Nephron (organoid): ENCODE data around the gene DDX59.

Source experiments
- H3K27ac Mint-ChIP-seq, 3 experiments: 2 replicates each; pipeline ENCODE4 v1.8.0; 2020; ENCODE audit warnings: mixed read lengths in 3 of 3, mild to moderate bottlenecking in 2 of 3, moderate library complexity in 1 of 3
- H3K27me3 Mint-ChIP-seq: 2 replicates; pipeline ENCODE4 v1.8.0; 2021; ENCODE audit warnings: low read depth, mild to moderate bottlenecking, moderate library complexity, mixed read lengths
- H3K36me3 Mint-ChIP-seq: 2 replicates; pipeline ENCODE4 v1.8.0; 2020; ENCODE audit warnings: low read depth, mixed read lengths
- H3K4me1 Mint-ChIP-seq: 2 replicates; pipeline ENCODE4 v1.8.0; 2020; ENCODE audit warnings: mixed read lengths
- H3K4me3 Mint-ChIP-seq, 3 experiments: 2 replicates each; pipeline ENCODE4 v1.8.0; 2020; ENCODE audit warnings: mild to moderate bottlenecking in 3 of 3, mixed read lengths in 3 of 3, moderate library complexity in 2 of 3
- H3K9me3 Mint-ChIP-seq: 2 replicates; pipeline ENCODE4 v1.8.0; 2020; ENCODE audit warnings: mixed read lengths
- TF ChIP-seq, protein P1 (sequence below), 3 experiments: fragments of 200-600 bp; sonication (generic); IDR thresholded peaks; one replicate each; pipeline ENCODE4 v1.5.0; 2021; ENCODE audit warnings: antibody characterized with exemption in 3 of 3; ENCODE audit not compliant: unreplicated experiment in 3 of 3

DDX59 gene

DNA sequence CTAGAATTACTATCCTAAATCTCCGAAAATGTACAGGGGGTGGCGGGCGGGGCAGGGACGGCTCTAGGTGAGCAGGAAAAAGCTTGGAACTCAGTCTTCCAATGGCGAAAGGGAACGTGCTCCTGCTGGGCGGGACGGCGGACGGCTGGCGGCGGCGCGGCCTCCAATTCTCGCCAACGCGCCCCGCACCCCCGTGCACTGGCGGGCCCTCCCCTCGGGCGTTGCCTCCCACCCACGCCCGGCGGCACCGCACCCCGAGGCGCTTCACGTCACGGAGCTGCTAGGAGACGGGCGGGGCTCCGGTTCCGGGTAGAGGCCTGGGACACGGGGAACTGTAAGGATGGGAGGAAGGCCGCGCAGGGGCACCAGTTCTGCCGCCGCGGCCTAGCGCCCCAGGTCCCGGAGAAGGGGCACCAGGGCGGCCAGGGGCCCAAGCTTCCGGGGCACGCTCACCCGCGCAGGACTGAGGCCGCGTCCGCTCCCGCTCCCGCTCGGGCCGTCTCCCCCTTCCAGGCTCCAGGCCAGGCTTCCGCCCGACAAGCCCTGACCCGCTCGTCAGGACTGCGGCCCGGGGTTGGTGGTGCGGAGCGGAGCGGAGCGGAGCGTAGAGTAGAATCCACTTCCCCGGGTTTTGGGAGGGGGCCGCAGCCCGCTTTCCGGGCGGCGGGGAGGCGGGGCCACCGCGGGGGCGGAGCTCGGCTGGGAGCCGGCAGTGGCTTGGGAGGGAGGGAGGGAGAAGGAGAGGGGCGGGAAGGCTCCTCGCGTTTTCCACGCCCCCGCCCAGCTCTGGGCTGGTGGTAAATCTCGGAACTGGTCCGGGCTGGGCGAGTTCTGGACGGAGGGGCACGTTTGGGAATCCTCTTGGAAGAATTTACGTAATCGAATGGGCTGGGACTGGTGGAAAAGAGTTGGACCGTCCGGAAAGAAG, at the start of gene DDX59:
Gene DDX59 (minus strand): TSS at position 594 of the 928 bp plus-strand sequence. CDS start 3,167 bp downstream, outside the sequence.
- H3K9me3 Mint-ChIP-seq: no peaks in the 10 kb centered on the region
- H3K27ac Mint-ChIP-seq: peak within 1 kb of the TSS; percentile 93 to 99 (median 96)
- H3K4me1 Mint-ChIP-seq: peaks cover 50% of the 10 kb centered on the region
- H3K4me3 Mint-ChIP-seq: peak within 1 kb of the TSS; percentile 91 to 97 (median 95)
- TF ChIP-seq, protein P1, sequence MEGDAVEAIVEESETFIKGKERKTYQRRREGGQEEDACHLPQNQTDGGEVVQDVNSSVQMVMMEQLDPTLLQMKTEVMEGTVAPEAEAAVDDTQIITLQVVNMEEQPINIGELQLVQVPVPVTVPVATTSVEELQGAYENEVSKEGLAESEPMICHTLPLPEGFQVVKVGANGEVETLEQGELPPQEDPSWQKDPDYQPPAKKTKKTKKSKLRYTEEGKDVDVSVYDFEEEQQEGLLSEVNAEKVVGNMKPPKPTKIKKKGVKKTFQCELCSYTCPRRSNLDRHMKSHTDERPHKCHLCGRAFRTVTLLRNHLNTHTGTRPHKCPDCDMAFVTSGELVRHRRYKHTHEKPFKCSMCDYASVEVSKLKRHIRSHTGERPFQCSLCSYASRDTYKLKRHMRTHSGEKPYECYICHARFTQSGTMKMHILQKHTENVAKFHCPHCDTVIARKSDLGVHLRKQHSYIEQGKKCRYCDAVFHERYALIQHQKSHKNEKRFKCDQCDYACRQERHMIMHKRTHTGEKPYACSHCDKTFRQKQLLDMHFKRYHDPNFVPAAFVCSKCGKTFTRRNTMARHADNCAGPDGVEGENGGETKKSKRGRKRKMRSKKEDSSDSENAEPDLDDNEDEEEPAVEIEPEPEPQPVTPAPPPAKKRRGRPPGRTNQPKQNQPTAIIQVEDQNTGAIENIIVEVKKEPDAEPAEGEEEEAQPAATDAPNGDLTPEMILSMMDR (IDR thresholded peaks at IDR 0.05; ENCODE audit: unreplicated experiment in 3 of 3): no peak
- peaks cover 21% of the 10 kb centered on the region for H3K36me3 Mint-ChIP-seq
- H3K27me3 Mint-ChIP-seq: no peaks in the 10 kb centered on the region

DNA sequence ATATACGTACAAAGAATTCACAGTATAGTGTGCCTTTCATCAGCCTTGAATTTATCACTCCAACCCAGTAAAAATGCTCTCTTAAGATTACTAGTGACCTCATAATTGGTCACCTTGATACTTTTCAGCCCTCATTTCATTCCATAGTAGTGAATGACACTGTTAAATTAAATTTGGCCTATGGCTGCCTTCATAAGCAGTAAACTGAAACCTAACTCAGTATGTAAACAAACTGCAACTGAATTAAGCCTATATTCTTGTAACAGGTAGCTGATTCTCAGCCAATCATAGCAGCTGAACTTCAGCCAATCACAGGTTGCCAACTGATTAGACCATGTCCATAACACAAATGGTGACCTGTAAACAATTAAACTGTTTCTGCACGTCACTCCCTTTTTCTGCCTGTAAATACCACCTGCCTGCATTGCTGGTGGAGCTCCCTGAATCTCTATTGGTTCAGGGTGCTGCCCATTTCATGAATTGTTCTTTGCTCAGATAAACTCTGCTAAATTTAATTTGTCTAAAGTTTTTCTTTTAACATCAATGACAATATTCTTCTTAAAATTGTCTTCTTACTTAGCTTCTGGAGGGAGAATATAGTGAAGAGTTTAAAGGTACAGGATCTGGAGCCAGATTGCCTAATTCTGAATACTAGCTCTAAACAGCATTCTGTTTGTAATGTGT, 44.9 kb upstream of the DDX59 start:
- H3K4me1 Mint-ChIP-seq: no peaks in the 10 kb centered on the region
- H3K27ac Mint-ChIP-seq: no peak overlapping the region
- H3K4me3 Mint-ChIP-seq: no peak overlapping the region
- no peaks in the 10 kb centered on the region for H3K27me3 Mint-ChIP-seq
- H3K9me3 Mint-ChIP-seq: no peaks in the 10 kb centered on the region
- H3K36me3 Mint-ChIP-seq: no peaks in the 10 kb centered on the region
- TF ChIP-seq, protein P1 (IDR thresholded peaks at IDR 0.05; ENCODE audit: unreplicated experiment in 3 of 3): no peak

DNA sequence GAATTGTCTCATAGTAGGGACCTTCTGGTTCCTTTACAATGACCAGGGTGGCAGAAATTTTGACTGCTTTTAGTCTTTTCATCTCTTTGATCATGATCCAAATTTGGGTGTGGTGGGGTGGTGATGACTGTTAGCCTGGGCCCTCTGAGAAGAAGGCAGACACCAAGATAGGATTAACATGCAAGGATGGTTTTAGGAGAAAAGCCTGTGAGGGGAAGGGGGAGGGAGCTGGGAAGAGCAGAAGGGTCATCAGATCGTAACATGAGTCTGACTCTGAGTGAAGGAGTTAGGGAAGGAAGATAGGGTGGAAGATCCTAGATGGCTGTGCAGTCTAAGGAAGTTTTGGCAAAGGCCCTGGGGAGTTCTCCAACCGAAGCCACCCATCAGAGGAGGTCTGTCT, 40.5 kb upstream of the DDX59 start:
- H3K27ac Mint-ChIP-seq: no peak overlapping the region
- H3K27me3 Mint-ChIP-seq: peaks cover 7% of the 10 kb centered on the region
- H3K36me3 Mint-ChIP-seq: no peaks in the 10 kb centered on the region
- no peaks in the 10 kb centered on the region for H3K9me3 Mint-ChIP-seq
- H3K4me1 Mint-ChIP-seq: no peaks in the 10 kb centered on the region
- TF ChIP-seq, protein P1 (IDR thresholded peaks at IDR 0.05; ENCODE audit: unreplicated experiment in 3 of 3): no peak
- H3K4me3 Mint-ChIP-seq: no peak overlapping the region

DNA sequence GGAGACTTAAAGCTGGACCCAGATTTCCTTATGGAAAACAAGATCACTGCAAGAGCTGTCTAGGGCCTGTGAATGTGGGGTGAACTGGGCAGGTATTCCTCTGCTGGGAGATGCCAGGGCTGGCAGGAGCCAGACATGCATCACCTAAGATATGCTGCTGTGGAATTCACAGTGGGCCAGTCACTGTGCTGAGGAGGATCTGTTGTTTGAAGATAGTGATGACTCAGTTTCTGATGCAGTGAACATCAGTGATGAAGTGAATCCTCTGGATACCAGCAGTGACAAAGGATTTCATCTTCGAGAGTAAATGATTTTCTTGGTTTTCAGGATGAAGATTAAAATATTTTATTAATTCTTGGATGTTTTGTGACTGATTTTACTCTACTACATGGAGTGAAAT, 39.1 kb upstream of the DDX59 start:
- H3K4me3 Mint-ChIP-seq: no peak overlapping the region
- H3K4me1 Mint-ChIP-seq: no peaks in the 10 kb centered on the region
- no peak overlapping the region for H3K27ac Mint-ChIP-seq
- TF ChIP-seq, protein P1 (IDR thresholded peaks at IDR 0.05; ENCODE audit: unreplicated experiment in 3 of 3): no peak
- H3K9me3 Mint-ChIP-seq: no peaks in the 10 kb centered on the region
- no peaks in the 10 kb centered on the region for H3K36me3 Mint-ChIP-seq
- H3K27me3 Mint-ChIP-seq: peaks cover 7% of the 10 kb centered on the region

DNA sequence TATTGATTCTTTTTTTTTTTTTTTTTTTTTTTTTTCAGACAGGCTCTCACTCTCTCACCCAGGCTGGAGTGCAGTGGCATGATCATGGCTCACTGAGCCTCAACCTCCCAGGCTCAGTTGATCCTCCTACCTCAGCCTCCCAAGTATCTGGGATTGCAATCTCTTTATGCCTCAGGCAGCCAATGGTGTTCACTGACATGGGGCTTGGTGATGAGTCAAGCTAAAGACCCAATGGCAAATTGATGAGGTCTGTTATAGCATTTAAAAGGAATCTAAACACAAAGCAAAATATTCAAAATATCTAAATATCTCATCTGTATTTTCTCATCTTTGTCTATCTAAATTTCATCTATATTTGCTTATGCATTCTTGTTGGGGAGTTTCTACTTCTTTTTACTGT, 38.5 kb upstream of the DDX59 start:
- Mint-ChIP-seq H3K9me3 (no peaks in the 10 kb centered on the region), H3K36me3 (no peaks in the 10 kb centered on the region), H3K27me3 (peaks cover 7% of the 10 kb centered on the region), H3K4me3 (no peak overlapping the region), H3K27ac (no peak overlapping the region), H3K4me1 (no peaks in the 10 kb centered on the region)
- TF ChIP-seq, protein P1 (IDR thresholded peaks at IDR 0.05; ENCODE audit: unreplicated experiment in 3 of 3): no peak
